ENCODE results near the gene HOPX. TPM values are rescaled to one million over a fixed set of nuclear protein-coding genes. Genes with fewer than 3 reads are reported as not detected.
"Not testable (repeated sequence)": the region's sequence is repeated elsewhere in the genome, so short reads cannot be mapped to it uniquely, and the experiment has no call there.

Gene HOPX
- total RNA-seq (ENCODE audit: low replicate concordance): 0.36 TPM in 1 of 2 replicates, not detected in the other

- peak; percentile 12 for DNase-seq (ENCODE audit: low read depth)
- H3K4me3 ChIP-seq (ENCODE audit: low read depth, low read length): no peak within 1 kb of the TSS
- TF ChIP-seq CTCF (IDR thresholded peaks at IDR 0.05; ENCODE audit: insufficient read depth, low read length): no peak
Measured at GRCh38 chr4:56681158-56681852, at the start of gene HOPX. Gene HOPX (minus strand): TSS chr4:56681296. CDS start chr4:56657816, 23,480 bp downstream.

DNA sequence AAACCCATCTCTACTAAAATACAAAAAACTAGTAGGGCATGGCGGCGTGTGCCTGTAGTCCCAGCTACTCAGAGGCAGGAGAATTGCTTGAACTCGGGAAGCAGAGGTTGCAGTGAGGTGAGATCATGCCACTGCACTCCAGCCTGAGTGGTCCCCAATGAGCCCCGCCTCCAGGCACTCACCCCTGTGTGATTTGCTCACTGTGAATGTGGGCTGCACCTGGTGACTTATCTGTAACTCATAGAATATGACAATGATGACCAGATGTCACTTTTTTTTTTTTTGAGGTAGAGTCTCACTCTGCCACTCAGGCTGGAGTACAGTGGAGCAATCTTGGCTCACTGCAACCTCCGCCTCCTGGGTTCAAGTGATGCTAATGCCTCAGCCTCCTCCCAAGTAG, 49.0 kb upstream of the HOPX start:
- no peak for DNase-seq (ENCODE audit: low read depth)

GRCh38 chr4:56728512-56728911, 47.4 kb upstream of the HOPX start:
- H3K4me3 ChIP-seq (ENCODE audit: low read depth, low read length): no peak overlapping the region
- no peak for TF ChIP-seq CTCF (IDR thresholded peaks at IDR 0.05; ENCODE audit: insufficient read depth, low read length)
- peak; percentile 47 for DNase-seq (ENCODE audit: low read depth)

More for the DNA sequence above, 49.0 kb upstream of the HOPX start:
- no peak for TF ChIP-seq CTCF (IDR thresholded peaks at IDR 0.05; ENCODE audit: insufficient read depth, low read length)
- H3K4me3 ChIP-seq (ENCODE audit: low read depth, low read length): no peak overlapping the region

DNA sequence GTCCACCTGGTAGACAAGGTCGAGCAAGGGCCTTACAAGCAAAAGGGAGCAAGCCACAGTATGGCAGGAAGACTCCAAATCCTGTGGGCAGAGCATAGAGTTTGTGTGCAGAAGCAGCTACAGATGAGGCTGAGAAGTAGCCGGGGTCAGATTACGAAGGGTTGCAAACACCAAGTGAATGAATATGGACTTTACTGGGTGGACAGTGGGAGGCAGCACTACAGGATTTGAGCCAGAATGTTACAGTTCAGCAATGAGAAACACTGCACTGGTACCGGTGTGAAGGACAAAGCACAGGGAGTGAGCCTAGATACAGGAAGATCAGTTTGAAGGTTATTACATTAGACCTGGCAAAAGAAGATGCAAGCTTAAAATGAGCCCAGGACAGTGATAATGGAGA, 46.1 kb upstream of the HOPX start:
- no peak for TF ChIP-seq CTCF (IDR thresholded peaks at IDR 0.05; ENCODE audit: insufficient read depth, low read length)
- H3K4me3 ChIP-seq (ENCODE audit: low read depth, low read length): no peak overlapping the region
- no peak for DNase-seq (ENCODE audit: low read depth)

- DNase-seq (ENCODE audit: low read depth); H3K4me3 ChIP-seq (ENCODE audit: low read depth, low read length): not testable (repeated sequence)
Measured at GRCh38 chr4:56726593-56726992, 45.5 kb upstream of the HOPX start.

DNA sequence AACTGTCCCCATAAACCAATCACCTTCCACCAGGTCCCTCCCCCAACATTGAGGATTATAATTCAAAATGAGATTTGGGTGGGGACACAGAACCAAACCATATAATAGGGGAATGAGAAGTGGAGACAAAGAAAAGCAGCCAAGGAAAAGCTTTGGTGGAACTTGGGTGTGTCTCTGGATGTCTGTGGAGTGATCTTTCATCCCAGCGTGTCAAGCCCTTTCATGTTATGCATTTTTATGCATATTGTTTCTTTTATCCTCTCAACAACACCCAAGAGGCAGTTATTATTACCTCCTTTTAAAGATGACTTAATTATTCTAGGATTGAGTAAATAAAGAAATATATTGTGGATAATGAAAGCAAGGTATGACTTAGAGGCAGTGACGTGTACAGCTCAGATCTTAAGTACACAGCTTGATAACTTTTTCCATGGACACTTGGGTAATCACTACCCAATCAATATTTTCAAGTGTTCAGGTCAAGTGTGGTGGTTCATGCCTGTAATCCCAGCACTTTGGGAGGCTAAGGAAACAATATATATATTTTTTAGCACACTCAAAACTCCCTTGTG, 42.6 kb upstream of the HOPX start:
- no peak for DNase-seq (ENCODE audit: low read depth)

More for the DNA sequence above, 42.6 kb upstream of the HOPX start:
- no peak for TF ChIP-seq CTCF (IDR thresholded peaks at IDR 0.05; ENCODE audit: insufficient read depth, low read length)
- no peak overlapping the region for H3K4me3 ChIP-seq (ENCODE audit: low read depth, low read length)

Measured in fibroblast of the aortic adventitia (primary cell).